ENCODE results near the gene CBLB. TPM values are rescaled to one million over a fixed set of nuclear protein-coding genes. Genes with fewer than 3 reads are reported as not detected.
A peak's percentile ranks its signal among the peaks of the same experiment; 100 is the strongest.

The CBLB gene
- total and polyA plus RNA-seq, 2 experiments from 2014 or later = 20.5 to 47.7 TPM

DNA sequence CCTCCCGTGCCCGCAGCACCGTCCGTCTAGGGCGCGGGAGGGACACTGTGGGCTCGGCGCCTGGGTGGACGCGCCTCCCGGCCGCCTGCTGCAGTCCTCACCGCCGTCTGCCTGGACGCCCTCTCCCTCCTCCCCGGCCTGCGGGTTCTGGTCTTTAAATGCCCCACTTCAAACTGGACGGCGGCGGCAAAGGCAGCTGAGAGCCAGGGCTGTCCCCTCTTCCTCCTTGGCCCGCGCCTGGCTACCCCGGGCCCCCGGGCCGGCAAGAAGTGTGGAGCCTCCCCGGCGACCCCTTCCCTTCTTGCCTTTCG lies 426 bp downstream of the CBLB start:
- Histone ChIP-seq H3K79me2 (replicated peaks; ENCODE audit: insufficient read depth) (peaks cover 48% of the 10 kb centered on the region), H3K9me2 (ENCODE audit: insufficient read depth) (no peaks in the 10 kb centered on the region), H3K36me3 (ENCODE audit: insufficient read depth) (no peaks in the 10 kb centered on the region), H3K4me2 (peak overlapping the region; percentile 72), H2AFZ (peak overlapping the region; percentile 72; the same call in 1 of the 2 replicates), H3K4me1 (ENCODE audit: insufficient read depth) (peaks cover 20% of the 10 kb centered on the region), H3F3A (replicated peaks; ENCODE audit: low read depth) (no peaks in the 10 kb centered on the region), H3K4me3 (peak overlapping the region; percentile 80), H3K27ac (ENCODE audit: low read depth) (no peak overlapping the region), H4K20me1 (replicated peaks; ENCODE audit: insufficient read depth) (no peaks in the 10 kb centered on the region), H3K27me3 (ENCODE audit: insufficient read depth) (no peaks in the 10 kb centered on the region)
- Mint-ChIP-seq H3K4me3 (peak overlapping the region; percentile 99), H3K36me3 (ENCODE audit: low read depth) (peaks cover 9% of the 10 kb centered on the region; the same call in 1 of the 3 replicates), H3K27ac (no peak overlapping the region; the same call in 1 of the 2 replicates), H3K27me3 (ENCODE audit: insufficient read depth, low read depth, poor library complexity) (peaks cover 2% of the 10 kb centered on the region), H3K9me3 (no peaks in the 10 kb centered on the region), H3K4me1 (peaks cover 32% of the 10 kb centered on the region)
- DNase-seq (ENCODE audit: low spot score) (peak; percentile 71), ATAC-seq (peak; percentile 59)
- TF ChIP-seq ZNF331 (CRISPR knock-in tag; IDR thresholded peaks at IDR 0.05; ENCODE audit: low read depth) (no peak), CREB1 (CRISPR knock-in tag; IDR thresholded peaks at IDR 0.05; ENCODE audit: low read depth) (no peak), EZH2phosphoT487 (IDR thresholded peaks at IDR 0.05; ENCODE audit: unreplicated experiment) (no peak), NANOG (IDR thresholded peaks at IDR 0.05; ENCODE audit: borderline replicate concordance) (no peak), STAT1 (IDR thresholded peaks at IDR 0.05; ENCODE audit: unreplicated experiment) (no peak), JUNB (IDR thresholded peaks at IDR 0.05; ENCODE audit: unreplicated experiment) (no peak), ZNF114 (CRISPR knock-in tag; IDR thresholded peaks at IDR 0.05) (no peak)
- TF ChIP-seq, protein P1, sequence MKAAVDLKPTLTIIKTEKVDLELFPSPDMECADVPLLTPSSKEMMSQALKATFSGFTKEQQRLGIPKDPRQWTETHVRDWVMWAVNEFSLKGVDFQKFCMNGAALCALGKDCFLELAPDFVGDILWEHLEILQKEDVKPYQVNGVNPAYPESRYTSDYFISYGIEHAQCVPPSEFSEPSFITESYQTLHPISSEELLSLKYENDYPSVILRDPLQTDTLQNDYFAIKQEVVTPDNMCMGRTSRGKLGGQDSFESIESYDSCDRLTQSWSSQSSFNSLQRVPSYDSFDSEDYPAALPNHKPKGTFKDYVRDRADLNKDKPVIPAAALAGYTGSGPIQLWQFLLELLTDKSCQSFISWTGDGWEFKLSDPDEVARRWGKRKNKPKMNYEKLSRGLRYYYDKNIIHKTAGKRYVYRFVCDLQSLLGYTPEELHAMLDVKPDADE (IDR thresholded peaks at IDR 0.05) = no peak
- TF ChIP-seq, protein P2, sequence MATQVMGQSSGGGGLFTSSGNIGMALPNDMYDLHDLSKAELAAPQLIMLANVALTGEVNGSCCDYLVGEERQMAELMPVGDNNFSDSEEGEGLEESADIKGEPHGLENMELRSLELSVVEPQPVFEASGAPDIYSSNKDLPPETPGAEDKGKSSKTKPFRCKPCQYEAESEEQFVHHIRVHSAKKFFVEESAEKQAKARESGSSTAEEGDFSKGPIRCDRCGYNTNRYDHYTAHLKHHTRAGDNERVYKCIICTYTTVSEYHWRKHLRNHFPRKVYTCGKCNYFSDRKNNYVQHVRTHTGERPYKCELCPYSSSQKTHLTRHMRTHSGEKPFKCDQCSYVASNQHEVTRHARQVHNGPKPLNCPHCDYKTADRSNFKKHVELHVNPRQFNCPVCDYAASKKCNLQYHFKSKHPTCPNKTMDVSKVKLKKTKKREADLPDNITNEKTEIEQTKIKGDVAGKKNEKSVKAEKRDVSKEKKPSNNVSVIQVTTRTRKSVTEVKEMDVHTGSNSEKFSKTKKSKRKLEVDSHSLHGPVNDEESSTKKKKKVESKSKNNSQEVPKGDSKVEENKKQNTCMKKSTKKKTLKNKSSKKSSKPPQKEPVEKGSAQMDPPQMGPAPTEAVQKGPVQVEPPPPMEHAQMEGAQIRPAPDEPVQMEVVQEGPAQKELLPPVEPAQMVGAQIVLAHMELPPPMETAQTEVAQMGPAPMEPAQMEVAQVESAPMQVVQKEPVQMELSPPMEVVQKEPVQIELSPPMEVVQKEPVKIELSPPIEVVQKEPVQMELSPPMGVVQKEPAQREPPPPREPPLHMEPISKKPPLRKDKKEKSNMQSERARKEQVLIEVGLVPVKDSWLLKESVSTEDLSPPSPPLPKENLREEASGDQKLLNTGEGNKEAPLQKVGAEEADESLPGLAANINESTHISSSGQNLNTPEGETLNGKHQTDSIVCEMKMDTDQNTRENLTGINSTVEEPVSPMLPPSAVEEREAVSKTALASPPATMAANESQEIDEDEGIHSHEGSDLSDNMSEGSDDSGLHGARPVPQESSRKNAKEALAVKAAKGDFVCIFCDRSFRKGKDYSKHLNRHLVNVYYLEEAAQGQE (IDR thresholded peaks at IDR 0.05; ENCODE audit: unreplicated experiment) = no peak
- TF ChIP-seq, protein P3, sequence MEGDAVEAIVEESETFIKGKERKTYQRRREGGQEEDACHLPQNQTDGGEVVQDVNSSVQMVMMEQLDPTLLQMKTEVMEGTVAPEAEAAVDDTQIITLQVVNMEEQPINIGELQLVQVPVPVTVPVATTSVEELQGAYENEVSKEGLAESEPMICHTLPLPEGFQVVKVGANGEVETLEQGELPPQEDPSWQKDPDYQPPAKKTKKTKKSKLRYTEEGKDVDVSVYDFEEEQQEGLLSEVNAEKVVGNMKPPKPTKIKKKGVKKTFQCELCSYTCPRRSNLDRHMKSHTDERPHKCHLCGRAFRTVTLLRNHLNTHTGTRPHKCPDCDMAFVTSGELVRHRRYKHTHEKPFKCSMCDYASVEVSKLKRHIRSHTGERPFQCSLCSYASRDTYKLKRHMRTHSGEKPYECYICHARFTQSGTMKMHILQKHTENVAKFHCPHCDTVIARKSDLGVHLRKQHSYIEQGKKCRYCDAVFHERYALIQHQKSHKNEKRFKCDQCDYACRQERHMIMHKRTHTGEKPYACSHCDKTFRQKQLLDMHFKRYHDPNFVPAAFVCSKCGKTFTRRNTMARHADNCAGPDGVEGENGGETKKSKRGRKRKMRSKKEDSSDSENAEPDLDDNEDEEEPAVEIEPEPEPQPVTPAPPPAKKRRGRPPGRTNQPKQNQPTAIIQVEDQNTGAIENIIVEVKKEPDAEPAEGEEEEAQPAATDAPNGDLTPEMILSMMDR (conservative IDR thresholded peaks at IDR 0.05; ENCODE audit: low read depth in 2 of 2) = no peak
- TF ChIP-seq, protein P4, sequence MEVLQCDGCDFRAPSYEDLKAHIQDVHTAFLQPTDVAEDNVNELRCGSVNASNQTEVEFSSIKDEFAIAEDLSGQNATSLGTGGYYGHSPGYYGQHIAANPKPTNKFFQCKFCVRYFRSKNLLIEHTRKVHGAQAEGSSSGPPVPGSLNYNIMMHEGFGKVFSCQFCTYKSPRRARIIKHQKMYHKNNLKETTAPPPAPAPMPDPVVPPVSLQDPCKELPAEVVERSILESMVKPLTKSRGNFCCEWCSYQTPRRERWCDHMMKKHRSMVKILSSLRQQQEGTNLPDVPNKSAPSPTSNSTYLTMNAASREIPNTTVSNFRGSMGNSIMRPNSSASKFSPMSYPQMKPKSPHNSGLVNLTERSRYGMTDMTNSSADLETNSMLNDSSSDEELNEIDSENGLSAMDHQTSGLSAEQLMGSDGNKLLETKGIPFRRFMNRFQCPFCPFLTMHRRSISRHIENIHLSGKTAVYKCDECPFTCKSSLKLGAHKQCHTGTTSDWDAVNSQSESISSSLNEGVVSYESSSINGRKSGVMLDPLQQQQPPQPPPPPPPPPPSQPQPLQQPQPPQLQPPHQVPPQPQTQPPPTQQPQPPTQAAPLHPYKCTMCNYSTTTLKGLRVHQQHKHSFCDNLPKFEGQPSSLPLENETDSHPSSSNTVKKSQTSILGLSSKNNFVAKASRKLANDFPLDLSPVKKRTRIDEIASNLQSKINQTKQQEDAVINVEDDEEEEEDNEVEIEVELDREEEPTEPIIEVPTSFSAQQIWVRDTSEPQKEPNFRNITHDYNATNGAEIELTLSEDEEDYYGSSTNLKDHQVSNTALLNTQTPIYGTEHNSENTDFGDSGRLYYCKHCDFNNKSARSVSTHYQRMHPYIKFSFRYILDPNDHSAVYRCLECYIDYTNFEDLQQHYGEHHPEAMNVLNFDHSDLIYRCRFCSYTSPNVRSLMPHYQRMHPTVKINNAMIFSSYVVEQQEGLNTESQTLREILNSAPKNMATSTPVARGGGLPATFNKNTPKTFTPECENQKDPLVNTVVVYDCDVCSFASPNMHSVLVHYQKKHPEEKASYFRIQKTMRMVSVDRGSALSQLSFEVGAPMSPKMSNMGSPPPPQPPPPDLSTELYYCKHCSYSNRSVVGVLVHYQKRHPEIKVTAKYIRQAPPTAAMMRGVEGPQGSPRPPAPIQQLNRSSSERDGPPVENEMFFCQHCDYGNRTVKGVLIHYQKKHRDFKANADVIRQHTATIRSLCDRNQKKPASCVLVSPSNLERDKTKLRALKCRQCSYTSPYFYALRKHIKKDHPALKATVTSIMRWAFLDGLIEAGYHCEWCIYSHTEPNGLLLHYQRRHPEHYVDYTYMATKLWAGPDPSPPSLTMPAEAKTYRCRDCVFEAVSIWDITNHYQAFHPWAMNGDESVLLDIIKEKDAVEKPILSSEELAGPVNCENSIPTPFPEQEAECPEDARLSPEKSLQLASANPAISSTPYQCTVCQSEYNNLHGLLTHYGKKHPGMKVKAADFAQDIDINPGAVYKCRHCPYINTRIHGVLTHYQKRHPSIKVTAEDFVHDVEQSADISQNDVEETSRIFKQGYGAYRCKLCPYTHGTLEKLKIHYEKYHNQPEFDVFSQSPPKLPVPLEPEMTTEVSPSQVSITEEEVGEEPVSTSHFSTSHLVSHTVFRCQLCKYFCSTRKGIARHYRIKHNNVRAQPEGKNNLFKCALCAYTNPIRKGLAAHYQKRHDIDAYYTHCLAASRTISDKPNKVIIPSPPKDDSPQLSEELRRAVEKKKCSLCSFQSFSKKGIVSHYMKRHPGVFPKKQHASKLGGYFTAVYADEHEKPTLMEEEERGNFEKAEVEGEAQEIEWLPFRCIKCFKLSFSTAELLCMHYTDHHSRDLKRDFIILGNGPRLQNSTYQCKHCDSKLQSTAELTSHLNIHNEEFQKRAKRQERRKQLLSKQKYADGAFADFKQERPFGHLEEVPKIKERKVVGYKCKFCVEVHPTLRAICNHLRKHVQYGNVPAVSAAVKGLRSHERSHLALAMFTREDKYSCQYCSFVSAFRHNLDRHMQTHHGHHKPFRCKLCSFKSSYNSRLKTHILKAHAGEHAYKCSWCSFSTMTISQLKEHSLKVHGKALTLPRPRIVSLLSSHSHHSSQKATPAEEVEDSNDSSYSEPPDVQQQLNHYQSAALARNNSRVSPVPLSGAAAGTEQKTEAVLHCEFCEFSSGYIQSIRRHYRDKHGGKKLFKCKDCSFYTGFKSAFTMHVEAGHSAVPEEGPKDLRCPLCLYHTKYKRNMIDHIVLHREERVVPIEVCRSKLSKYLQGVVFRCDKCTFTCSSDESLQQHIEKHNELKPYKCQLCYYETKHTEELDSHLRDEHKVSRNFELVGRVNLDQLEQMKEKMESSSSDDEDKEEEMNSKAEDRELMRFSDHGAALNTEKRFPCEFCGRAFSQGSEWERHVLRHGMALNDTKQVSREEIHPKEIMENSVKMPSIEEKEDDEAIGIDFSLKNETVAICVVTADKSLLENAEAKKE (CRISPR knock-in tag; IDR thresholded peaks at IDR 0.05) = no peak

All from GM23338 (cell line).